HCT116 (cell line): ENCODE data around the gene PRKRIP1.
"Not testable (repeated sequence)": the region's sequence is repeated elsewhere in the genome, so short reads cannot be mapped to it uniquely, and the experiment has no call there.

Experiments used
- EZH2 ChIP-seq: fragments of 200-600 bp; sonication (generic); IDR thresholded peaks from 2 replicates; pipeline ENCODE4 v1.6.1; 2017; ENCODE audit warnings: antibody characterized with exemption, mixed run types
- EZH2phosphoT487 ChIP-seq: fragments of 200-600 bp; IDR thresholded peaks from 2 replicates; pipeline ENCODE4 v1.6.1; 2018; ENCODE audit warnings: antibody characterized with exemption, borderline replicate concordance
- MAX ChIP-seq: IDR thresholded peaks from 2 replicates; pipeline ENCODE4 v1.6.1; 2012
- POLR2A ChIP-seq: IDR thresholded peaks from 2 replicates; pipeline ENCODE4 v1.7.0; 2011; ENCODE audit warnings: borderline replicate concordance; ENCODE audit not compliant: insufficient read depth, insufficient read length; ENCODE audit errors: extremely low read depth
- RAD21 ChIP-seq: IDR thresholded peaks from 2 replicates; pipeline ENCODE4 v1.6.1; 2012; ENCODE audit warnings: low read depth, mild to moderate bottlenecking
- REST ChIP-seq: IDR thresholded peaks from 2 replicates; pipeline ENCODE4 v1.6.1; 2012; ENCODE audit warnings: low read depth
- SP1 ChIP-seq: IDR thresholded peaks from 2 replicates; pipeline ENCODE4 v1.6.1; 2012; ENCODE audit warnings: low read depth
- SRF ChIP-seq: IDR thresholded peaks from 2 replicates; pipeline ENCODE4 v1.6.1; 2012; ENCODE audit warnings: low read depth
- ZFX ChIP-seq: fragments of 450-650 bp; IDR thresholded peaks from 2 replicates; pipeline ENCODE4 v1.6.1; 2017
- TF ChIP-seq, protein P1 (sequence below), 3 experiments: fragments of 200-600 bp in 1 of 3; sonication (generic) in 1 of 3; IDR thresholded peaks in 2 of 3; conservative IDR thresholded peaks in 1 of 3; 2 replicates each; pipeline ENCODE4 v1.5.1; 2012 to 2017; ENCODE audit warnings: low read depth in 2 of 3, low read length in 2 of 3, antibody characterized with exemption in 1 of 3, borderline replicate concordance in 1 of 3, control low read depth in 1 of 3, mild to moderate bottlenecking in 1 of 3, mixed read lengths in 1 of 3, mixed run types in 1 of 3, moderate library complexity in 1 of 3; ENCODE audit not compliant: insufficient read depth in 1 of 3
- TF ChIP-seq, protein P2 (sequence below): IDR thresholded peaks from 2 replicates; pipeline ENCODE4 v1.6.1; 2012
- TF ChIP-seq, protein P3 (sequence below): IDR thresholded peaks from 2 replicates; pipeline ENCODE4 v1.6.1; 2011; ENCODE audit warnings: mild to moderate bottlenecking, low read length, moderate library complexity; ENCODE audit not compliant: insufficient replicate concordance; ENCODE audit errors: extremely low read depth

DNA sequence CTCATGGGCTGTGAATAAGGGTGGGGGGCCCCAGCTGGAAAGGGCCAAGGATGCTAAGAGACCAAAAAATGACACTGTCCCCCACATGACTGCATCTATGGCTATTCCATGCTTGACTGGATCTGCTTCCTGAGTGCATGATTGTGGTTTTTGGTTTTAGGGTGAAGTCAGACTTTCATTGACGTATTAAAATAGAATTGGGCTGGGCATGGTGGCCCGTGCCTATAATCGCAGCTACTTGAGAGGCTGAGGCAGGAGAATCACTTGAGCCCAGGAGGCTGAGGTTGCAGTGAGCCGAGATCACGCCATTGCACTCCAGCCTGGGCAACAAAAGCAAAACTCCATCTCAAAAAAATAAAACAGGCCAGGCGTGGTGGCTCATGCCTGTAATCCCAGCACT is 12.4 kb downstream of the PRKRIP1 start:
- TF ChIP-seq REST, SP1, MAX, EZH2phosphoT487, RAD21, SRF, ZFX, POLR2A, EZH2: not testable (repeated sequence)
- TF ChIP-seq, protein P1, sequence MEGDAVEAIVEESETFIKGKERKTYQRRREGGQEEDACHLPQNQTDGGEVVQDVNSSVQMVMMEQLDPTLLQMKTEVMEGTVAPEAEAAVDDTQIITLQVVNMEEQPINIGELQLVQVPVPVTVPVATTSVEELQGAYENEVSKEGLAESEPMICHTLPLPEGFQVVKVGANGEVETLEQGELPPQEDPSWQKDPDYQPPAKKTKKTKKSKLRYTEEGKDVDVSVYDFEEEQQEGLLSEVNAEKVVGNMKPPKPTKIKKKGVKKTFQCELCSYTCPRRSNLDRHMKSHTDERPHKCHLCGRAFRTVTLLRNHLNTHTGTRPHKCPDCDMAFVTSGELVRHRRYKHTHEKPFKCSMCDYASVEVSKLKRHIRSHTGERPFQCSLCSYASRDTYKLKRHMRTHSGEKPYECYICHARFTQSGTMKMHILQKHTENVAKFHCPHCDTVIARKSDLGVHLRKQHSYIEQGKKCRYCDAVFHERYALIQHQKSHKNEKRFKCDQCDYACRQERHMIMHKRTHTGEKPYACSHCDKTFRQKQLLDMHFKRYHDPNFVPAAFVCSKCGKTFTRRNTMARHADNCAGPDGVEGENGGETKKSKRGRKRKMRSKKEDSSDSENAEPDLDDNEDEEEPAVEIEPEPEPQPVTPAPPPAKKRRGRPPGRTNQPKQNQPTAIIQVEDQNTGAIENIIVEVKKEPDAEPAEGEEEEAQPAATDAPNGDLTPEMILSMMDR (IDR thresholded peaks at IDR 0.05 in 2 of 3, conservative IDR thresholded peaks at IDR 0.05 in 1 of 3; ENCODE audit: borderline replicate concordance in 1 of 3, insufficient read depth in 1 of 3, low read depth in 2 of 3, low read length in 2 of 3): not testable (repeated sequence)
- TF ChIP-seq, protein P2, sequence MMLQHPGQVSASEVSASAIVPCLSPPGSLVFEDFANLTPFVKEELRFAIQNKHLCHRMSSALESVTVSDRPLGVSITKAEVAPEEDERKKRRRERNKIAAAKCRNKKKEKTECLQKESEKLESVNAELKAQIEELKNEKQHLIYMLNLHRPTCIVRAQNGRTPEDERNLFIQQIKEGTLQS: not testable (repeated sequence)
- TF ChIP-seq, protein P3, sequence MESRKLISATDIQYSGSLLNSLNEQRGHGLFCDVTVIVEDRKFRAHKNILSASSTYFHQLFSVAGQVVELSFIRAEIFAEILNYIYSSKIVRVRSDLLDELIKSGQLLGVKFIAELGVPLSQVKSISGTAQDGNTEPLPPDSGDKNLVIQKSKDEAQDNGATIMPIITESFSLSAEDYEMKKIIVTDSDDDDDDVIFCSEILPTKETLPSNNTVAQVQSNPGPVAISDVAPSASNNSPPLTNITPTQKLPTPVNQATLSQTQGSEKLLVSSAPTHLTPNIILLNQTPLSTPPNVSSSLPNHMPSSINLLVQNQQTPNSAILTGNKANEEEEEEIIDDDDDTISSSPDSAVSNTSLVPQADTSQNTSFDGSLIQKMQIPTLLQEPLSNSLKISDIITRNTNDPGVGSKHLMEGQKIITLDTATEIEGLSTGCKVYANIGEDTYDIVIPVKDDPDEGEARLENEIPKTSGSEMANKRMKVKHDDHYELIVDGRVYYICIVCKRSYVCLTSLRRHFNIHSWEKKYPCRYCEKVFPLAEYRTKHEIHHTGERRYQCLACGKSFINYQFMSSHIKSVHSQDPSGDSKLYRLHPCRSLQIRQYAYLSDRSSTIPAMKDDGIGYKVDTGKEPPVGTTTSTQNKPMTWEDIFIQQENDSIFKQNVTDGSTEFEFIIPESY: not testable (repeated sequence)
